ENCODE measurements around the gene DGKA. TPM values are rescaled to one million over a fixed set of nuclear protein-coding genes. Genes with fewer than 3 reads are reported as not detected.

DGKA gene
- total RNA-seq, 1 experiment from 2014 or later: 58.3 TPM

DNA sequence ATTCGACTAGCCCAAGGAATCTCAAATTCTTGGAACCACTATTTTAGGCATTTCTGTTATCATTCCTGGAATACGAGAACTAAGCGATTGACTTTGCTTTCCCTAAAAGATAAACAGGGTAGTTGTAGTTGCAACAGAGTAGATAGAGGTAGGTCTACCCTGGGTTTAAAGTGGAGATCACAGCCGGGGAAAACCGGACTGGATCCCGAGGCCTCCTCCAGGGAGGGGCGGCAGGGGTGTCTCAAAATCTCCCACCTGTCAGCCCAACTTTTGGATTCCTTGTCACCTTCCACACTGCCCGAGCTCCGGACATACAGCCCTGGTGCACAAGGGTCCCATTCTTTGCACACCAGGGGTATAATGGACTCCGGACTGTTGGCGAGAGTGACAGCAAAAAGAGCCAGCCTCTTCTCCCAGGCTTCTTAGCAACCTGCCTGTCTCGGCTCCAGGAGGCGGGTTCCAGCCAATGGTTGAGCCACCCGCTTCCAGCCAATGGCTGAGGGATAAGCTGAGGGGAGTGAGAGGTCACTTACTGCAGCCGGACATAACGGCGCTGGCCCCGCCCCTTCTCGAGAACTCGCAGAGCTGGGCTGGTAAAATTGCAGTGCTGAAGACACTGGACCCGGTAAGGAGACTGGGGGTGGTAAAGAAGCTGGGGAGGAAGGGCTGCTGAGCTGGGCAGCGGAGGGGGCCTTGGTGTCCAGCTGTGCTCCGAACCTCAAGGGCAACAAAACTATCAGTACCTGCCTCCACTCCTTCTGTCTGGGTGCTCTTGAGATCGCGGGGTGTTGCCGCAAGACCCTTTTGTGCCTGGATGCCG lies 66.0 kb downstream of the DGKA start, which contains the start of gene SUOX:
Gene SUOX (plus strand): TSS at position 562 of the 820 bp plus-strand sequence. CDS start 4,946 bp downstream, outside the sequence.
- Histone ChIP-seq H3K4me3 (replicated peaks in 1 of 2; ENCODE audit: low read depth in 1 of 2, low read length in 2 of 2) (peak within 1 kb of the TSS; percentile 62 to 76), H2AFZ (ENCODE audit: low read depth, low read length, poor library complexity, severe bottlenecking) (peak within 1 kb of the TSS; percentile 37), H3K9me3 (ENCODE audit: control insufficient read depth in 1 of 2, insufficient read depth in 1 of 2, low read depth in 1 of 2, low read length in 2 of 2) (no peaks in the 10 kb centered on the region), H3K79me2 (ENCODE audit: insufficient read depth, low read length) (no peaks in the 10 kb centered on the region), H3K27me3 (ENCODE audit: insufficient read depth, low read length) (no peaks in the 10 kb centered on the region), H3K4me2 (ENCODE audit: low read length) (peak within 1 kb of the TSS; percentile 88), H4K20me1 (ENCODE audit: insufficient read depth) (no peaks in the 10 kb centered on the region), H3K9ac (ENCODE audit: low read length) (peak within 1 kb of the TSS; percentile 73), H3K4me1 (ENCODE audit: control insufficient read depth in 1 of 2, insufficient read depth in 2 of 2, low read length in 2 of 2) (peaks cover 8 to 15% of the 10 kb centered on the region in 2 experiments; a peak in 3 of 4 replicates), H3K36me3 (ENCODE audit: control insufficient read depth in 1 of 2, insufficient read depth in 2 of 2, low read length in 2 of 2) (peaks cover 7 to 18% of the 10 kb centered on the region in 2 experiments; a peak in 2 of 4 replicates), H3K27ac (ENCODE audit: low read depth, low read length) (peak within 1 kb of the TSS; percentile 63), H3K9me2 (ENCODE audit: insufficient read depth) (no peaks in the 10 kb centered on the region)
- ATAC-seq: peak; percentile 99
- peak; percentile 93 for DNase-seq (ENCODE audit: low read depth, low spot score)
- ChIA-PET RAD21 (ENCODE audit: low non-redundant PET in 1 of 2, low total read pairs in 2 of 2, uncharacterized antibody in 2 of 2, unreplicated experiment in 2 of 2) (interaction anchor here in 1 of 2 experiments (0.7 to 2.0 kb wide), 4 partner anchors 23 to 50 kb away, joined by 3 to 6 read pairs (median 3); partner anchors contain the start of gene RAB5B), CTCF (interaction anchor here (0.7 to 3.5 kb wide), 21 partner anchors 12 to 260 kb away, joined by 3 to 48 read pairs (median 5); partner anchors contain the start of genes ERBB3, ORMDL2 and RAB5B), POLR2A (interaction anchor here (0.6 to 2.8 kb wide), 13 partner anchors 10 to 315 kb away, joined by 3 to 22 read pairs (median 3); partner anchors contain the start of genes PA2G4, PYM1, RAB5B and ZC3H10)
- intact Hi-C loops (cut with micrococcal nuclease): loop anchor here (1.0 to 5.0 kb wide), 3 partner anchors 32 to 120 kb away; partner anchors contain the start of genes RPL41, RPS26 and ZC3H10
- TSS peak; percentile 88 for BruUV-seq (replicated peaks)
- TF ChIP-seq EZH2 (IDR thresholded peaks at IDR 0.05) (no peak), POLR2AphosphoS5 (IDR thresholded peaks at IDR 0.05; ENCODE audit: low read depth, low read length) (peak; percentile 78), SIN3A (IDR thresholded peaks at IDR 0.05; ENCODE audit: low read depth) (peak; percentile 78; the same call in 1 of the 2 replicates), SP1 (IDR thresholded peaks at IDR 0.05; ENCODE audit: low read depth) (peak; percentile 73), JUND (IDR thresholded peaks at IDR 0.05) (no peak), YY1 (IDR thresholded peaks at IDR 0.05; ENCODE audit: extremely low read depth, insufficient replicate concordance, low read depth, low read length) (peak; percentile 61), TCF7L2 (IDR thresholded peaks at IDR 0.05; ENCODE audit: borderline replicate concordance, extremely low read depth, insufficient read depth, insufficient read length) (no peak), POLR2A (IDR thresholded peaks at IDR 0.05; ENCODE audit: borderline replicate concordance, extremely low read depth, insufficient read depth, insufficient read length) (peak; percentile 55), CEBPB (IDR thresholded peaks at IDR 0.05; ENCODE audit: low read depth) (no peak)
